NCI-H1105 (cell line): ENCODE data around the gene PSMD3.

Experiments
- DNase-seq: peaks from one replicate; lab custom pipeline; 2025; lab: John Stamatoyannopoulos, UW

Gene PSMD3

GRCh38 chr17:39960524-39961041, 20.0 kb upstream of the PSMD3 start:
- DNase-seq = no peak

DNA sequence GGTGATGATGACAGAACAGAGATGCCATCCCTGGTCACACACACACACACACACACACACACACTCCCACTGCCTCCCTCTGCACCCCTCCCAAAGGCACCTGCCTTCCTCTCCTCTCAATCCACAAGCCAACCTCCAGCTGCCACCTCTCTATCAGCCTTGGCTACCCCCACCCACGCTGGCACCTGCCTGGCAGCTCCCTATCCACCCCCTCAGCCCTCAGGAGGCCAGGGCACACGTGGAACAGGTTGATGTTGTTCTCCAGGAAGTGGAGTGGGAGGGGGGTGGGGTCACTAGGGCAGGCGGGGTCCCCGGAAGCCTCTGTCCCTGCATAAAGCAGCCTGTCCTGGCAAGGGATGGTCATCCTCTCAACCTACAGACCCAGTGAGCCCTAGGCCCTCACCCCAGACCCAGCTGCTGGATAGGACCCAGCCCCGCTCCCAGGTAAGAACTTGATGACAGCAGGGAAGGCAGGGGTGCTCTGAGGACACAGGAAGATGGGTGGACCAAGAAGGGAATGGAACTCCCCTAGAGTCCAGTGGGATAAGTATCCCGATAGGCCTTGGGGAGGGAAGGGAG, 17.9 kb upstream of the PSMD3 start, which contains the start of gene GSDMA:
GSDMA (plus strand) TSS at position 363 of the 579 bp plus-strand sequence. CDS start 2,684 bp downstream, outside the sequence.
- DNase-seq = no peak

DNA sequence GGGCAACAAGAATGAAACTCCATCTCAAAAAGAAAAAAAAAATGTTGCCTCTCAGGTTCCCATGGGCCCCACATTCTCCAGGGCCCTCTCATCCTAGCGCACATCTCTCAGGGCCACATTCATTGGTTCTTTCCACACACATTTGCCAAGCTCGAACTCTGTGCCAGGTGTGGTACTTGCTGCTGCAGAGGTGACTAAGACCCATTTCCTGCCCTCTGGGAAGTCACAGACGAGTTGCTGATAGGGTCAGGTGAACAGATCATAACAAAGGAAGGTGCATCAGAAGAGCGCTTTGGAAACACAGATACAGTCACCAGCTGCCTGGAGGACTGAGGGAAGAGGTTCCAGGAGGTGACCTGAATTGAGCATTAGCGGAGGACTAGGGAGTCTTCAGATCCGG, 16.8 kb upstream of the PSMD3 start:
- no peak for DNase-seq

- no peak for DNase-seq
Observed at GRCh38 chr17:39965017-39965699, 15.4 kb upstream of the PSMD3 start.

DNA sequence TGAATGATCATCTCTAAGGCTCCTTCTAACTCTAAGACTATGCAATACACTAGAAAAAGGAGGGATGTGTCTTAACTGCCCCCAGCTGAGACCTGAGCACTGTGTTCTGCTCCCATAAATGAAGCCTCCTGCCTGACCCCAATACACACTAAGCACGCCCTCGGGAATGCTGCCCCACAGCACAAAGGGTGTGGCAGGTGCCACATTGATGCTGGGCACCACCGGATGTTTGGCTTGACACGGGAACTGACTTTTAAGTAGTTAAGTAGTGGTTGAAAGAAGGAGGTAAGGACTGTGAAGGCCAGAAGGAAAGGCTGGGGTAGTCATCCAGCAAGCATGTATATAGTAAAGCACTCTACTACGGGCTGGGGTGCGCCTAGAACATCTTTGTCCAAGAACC, 13.8 kb upstream of the PSMD3 start:
- DNase-seq = no peak

DNA sequence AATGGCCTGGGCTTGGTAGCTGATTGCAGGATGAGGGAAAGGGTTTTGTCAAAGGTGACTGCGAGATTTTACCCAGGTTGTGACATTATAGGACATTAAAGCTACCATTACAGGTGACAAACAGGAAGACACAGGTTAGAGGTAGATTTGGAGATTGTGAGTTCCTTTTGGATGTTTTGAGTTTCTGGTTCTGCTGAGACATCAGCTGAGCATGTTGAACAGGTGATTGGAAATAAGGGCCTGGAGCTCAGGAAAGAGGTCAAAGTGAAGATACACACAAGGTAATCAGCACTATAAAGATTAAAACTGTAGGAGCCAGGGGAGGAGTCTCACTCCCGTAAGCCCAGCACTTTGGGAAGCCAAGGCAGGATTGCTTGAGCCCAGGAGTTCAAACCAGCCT, 11.8 kb upstream of the PSMD3 start:
- no peak for DNase-seq

GRCh38 chr17:39969375-39969774, 11.2 kb upstream of the PSMD3 start:
- no peak for DNase-seq

- DNase-seq = no peak
Observed at GRCh38 chr17:39970157-39970692, 10.4 kb upstream of the PSMD3 start.

- no peak for DNase-seq
Observed at GRCh38 chr17:39971076-39971603, 9.5 kb upstream of the PSMD3 start.

DNA sequence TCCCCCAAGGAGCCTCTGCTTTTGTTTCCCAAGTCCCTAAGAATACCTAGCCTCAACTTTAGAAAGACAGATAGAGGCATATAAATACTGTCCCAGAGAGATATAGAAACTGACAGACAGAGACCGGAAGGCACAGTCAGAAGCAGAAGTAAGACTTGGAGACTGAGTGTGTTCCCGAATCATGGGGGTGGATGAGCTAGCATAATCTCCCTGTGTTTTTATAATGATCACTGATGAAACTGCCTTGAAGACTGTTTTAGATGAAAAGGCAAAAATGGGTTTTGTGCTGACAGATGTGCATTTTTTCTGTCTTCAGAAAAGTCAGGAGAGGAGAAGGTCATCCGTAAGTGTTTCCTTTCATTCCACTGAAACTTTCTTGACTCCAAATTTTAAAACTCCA, 8.3 kb upstream of the PSMD3 start:
- no peak for DNase-seq

DNA sequence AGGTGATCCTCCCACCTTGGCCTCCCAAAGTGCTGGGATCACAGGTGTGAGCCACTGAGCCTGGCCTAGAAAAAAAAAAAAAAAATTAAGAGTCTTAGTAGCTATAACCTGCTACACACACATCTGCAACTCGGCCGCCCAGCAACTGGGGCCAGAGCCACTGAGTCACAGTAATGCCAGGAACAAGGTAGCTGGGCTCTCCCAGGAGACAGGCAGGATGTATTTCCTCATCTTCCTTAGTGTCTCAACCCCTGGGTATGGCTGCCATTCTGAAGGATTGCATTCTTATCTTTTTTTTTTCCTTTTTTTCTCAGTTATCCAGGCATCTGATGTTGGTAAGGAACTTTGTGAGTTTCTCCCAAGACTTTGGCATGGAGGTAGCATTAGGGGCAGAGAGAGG, 7.1 kb upstream of the PSMD3 start:
- DNase-seq = no peak

DNA sequence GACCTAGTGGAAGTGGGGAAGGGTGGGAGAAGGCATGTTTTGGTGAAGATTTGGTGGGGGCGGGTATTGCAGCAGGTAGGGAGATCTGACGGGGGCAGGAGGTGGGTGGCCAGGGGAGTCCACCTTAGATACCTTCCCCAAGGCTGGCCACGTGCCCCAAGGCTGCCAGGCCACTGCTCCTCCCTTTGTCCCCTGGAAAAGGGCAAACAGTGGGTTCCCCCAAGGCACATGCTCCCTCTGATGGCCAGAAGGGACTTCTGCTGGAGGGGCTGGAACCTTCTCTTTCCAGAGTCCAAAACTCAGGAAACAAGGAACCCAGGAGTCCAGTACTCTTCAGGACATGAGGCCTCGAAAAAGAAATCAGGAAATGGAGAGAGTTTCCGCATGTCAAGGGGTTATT, 6.2 kb upstream of the PSMD3 start:
- DNase-seq = no peak

DNA sequence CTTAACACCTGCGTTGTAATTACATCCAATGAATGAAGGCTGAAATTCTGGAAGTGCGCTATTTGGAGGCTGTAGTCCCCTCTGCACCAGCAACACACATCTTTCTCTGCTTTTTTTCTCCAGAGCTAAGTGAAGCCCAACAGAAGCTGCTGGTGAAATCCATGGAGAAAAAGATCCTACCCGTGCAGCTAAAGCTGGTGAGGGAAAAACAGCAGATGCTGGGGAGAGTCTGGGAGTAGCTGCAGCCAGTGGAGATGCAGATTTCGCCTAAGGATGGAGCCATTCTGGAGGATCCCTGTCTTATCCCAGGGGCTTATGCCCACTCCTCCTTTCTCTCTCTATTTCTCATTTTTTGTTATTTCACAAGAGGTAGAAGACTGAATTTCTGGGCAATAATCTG, 4.8 kb upstream of the PSMD3 start:
- DNase-seq = no peak

DNA sequence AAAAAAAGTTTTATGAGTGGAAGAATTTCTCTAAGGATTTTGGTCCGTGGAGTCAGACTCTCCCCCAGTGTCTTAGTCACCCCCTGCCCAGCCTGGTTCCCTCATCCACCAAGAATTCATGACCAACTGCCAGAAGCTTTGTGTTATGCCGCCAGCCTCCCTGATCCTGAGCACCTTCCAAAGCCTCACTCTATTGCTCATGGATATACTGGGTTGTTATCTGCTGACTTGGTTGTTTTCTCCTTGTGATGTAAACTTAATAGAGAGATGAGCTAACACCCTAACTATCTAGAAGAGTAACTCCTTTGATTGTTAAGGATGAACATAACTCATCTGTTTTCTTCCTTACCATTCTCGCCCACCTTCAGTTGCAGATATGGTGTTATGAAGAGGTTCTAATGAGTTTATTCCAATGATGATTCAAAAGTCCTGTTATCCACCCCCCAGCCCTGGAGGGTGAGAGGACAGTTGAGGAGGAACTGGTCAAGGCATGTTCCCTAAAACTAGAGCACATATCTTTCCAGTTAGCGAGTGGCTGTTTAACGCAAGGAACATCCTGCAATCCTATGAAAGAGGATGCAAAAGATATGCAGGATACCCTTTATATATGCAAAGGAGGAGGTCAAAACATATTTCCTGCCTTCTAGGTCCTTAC, 1.5 kb upstream of the PSMD3 start:
- DNase-seq = no peak

GRCh38 chr17:39979893-39980350, 685 bp upstream of the PSMD3 start:
- DNase-seq = peak; percentile 12

GRCh38 chr17:39981207-39981741, 667 bp downstream of the PSMD3 start:
- DNase-seq = no peak

GRCh38 chr17:39981766-39982375, 1.3 kb downstream of the PSMD3 start:
- no peak for DNase-seq

DNA sequence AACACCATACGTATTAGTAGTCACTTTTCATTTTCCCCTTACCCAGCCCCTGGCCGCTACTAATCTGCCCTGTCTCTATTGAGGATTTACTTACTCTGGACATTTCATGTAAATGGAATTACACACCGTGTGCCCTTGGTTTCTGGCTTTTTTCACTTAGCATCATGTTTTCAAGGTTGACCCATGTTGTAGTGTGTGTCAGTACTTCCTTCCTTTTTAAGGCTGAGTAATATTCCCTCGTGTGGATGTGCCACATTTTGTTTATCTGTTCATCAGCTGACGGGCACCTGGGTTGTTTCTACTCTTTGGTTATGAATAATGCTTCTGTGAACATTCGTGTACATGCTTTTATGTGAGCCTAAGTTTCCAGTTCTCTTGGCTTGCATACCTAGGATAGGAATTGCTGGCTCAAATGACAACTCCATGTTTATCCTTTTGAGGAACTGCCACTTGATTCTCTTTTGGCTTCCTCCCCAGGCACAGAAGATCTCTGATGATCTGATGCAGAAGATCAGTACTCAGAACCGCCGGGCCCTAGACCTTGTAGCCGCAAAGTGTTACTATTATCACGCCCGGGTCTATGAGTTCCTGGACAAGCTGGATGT, 7.7 kb downstream of the PSMD3 start:
- DNase-seq = no peak

GRCh38 chr17:39994448-39994847, 13.8 kb downstream of the PSMD3 start:
- DNase-seq = no peak

DNA sequence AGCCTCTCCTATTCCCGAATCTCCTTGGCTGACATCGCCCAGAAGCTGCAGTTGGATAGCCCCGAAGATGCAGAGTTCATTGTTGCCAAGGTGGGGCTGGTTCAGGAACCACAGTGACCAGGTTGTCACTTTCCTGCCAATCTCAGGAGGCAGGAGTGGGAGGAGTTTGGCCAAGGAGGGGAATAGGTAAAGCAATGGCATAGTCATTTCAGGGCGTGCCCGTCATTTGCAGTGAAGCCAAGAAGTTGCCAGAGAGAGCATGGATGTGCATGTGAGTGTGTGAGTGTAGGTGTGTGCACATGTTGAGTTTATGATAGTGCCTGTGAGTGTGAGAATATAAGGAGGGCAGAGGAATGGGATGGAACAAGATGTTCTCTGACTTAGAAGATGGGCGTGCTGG, 14.8 kb downstream of the PSMD3 start:
- DNase-seq = no peak

DNA sequence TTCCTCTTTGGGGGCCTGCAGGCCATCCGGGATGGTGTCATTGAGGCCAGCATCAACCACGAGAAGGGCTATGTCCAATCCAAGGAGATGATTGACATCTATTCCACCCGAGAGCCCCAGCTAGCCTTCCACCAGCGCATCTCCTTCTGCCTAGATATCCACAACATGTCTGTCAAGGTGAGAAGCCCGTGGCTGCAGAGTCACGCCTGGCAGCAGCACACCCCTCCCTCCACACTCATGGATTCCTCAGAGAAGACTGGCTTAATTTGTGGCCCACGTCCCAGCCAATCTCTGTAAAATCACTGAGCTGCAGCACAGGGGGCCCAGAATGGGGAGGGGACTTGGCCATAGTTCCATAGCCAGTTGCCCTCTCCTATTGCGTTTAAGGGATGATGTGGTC, 15.6 kb downstream of the PSMD3 start:
- DNase-seq = no peak
